WTC11 (cell line): ENCODE results near the gene TUBA1A. TPM values are rescaled to one million over a fixed set of nuclear protein-coding genes. Genes with fewer than 3 reads are reported as not detected.
A peak's percentile ranks its signal among the peaks of the same experiment; 100 is the strongest.
"Not testable (repeated sequence)": the region's sequence is repeated elsewhere in the genome, so short reads cannot be mapped to it uniquely, and the experiment has no call there.

ENCODE experiments used
- ATAC-seq: fragments of 200-7000 bp; cut with Tn5 transposase; 2 replicates; pipeline ENCODE4 v1.10.0; 2021; ENCODE audit warnings: mild to moderate bottlenecking, moderate library complexity
- CTCF ChIA-PET: fragments of 300-600 bp; sonication (Branson Sonifier 250); formaldehyde crosslinking; loops from one replicate; lab custom pipeline; 2021; ENCODE audit warnings: antibody characterized with exemption; lab: Charles Lee
- POLR2A ChIA-PET: fragments of 350-600 bp; sonication (Branson Sonifier 250); formaldehyde crosslinking; loops from one replicate; lab custom pipeline; 2021; ENCODE audit warnings: antibody characterized with exemption; lab: Charles Lee
- DNase-seq: peaks from one replicate; pipeline ENCODE4 v3.0.0; 2021; ENCODE audit warnings: low spot score
- H3K27ac Mint-ChIP-seq: 2 replicates; pipeline ENCODE4 v1.8.0; 2021; ENCODE audit warnings: mixed read lengths
- H3K27me3 Mint-ChIP-seq: 2 replicates; pipeline ENCODE4 v1.8.0; 2021; ENCODE audit warnings: low read depth, mild to moderate bottlenecking, moderate library complexity, mixed read lengths
- H3K36me3 Mint-ChIP-seq: 2 replicates; pipeline ENCODE4 v1.8.0; 2021; ENCODE audit warnings: mixed read lengths
- H3K4me1 Mint-ChIP-seq: 2 replicates; pipeline ENCODE4 v1.8.0; 2022; ENCODE audit warnings: mixed read lengths
- H3K4me3 Mint-ChIP-seq: 2 replicates; pipeline ENCODE4 v1.8.0; 2021; ENCODE audit warnings: mild to moderate bottlenecking, moderate library complexity, mixed read lengths
- H3K9me3 Mint-ChIP-seq: 2 replicates; pipeline ENCODE4 v1.8.0; 2021; ENCODE audit warnings: mixed read lengths
- ATF6 ChIP-seq: sonication (generic); formaldehyde crosslinking; IDR thresholded peaks from 2 replicates; pipeline ENCODE4 v1.8.1; 2023; ENCODE audit warnings: mild to moderate bottlenecking, missing genetic modification reagents
- E2F4 ChIP-seq: sonication (generic); formaldehyde crosslinking; IDR thresholded peaks from 2 replicates; pipeline ENCODE4 v1.8.1; 2022; ENCODE audit warnings: low read depth, mild to moderate bottlenecking, moderate library complexity, missing genetic modification reagents, borderline replicate concordance
- FOXK1 ChIP-seq: sonication (generic); formaldehyde crosslinking; IDR thresholded peaks from 2 replicates; pipeline ENCODE4 v1.8.0; 2022; ENCODE audit warnings: mild to moderate bottlenecking, moderate library complexity, missing genetic modification reagents
- FOXP1 ChIP-seq: sonication (generic); formaldehyde crosslinking; IDR thresholded peaks from 2 replicates; pipeline ENCODE4 v1.8.0; 2022; ENCODE audit warnings: missing genetic modification reagents, mild to moderate bottlenecking, moderate library complexity, borderline replicate concordance
- IRF2 ChIP-seq: sonication (generic); formaldehyde crosslinking; IDR thresholded peaks from 2 replicates; pipeline ENCODE4 v1.8.0; 2022; ENCODE audit warnings: low read depth, missing genetic modification reagents, borderline replicate concordance
- SP1 ChIP-seq: sonication (generic); formaldehyde crosslinking; conservative IDR thresholded peaks from 2 replicates; pipeline ENCODE4 v1.8.1; 2022; ENCODE audit warnings: missing genetic modification reagents
- TP53 ChIP-seq: sonication (generic); formaldehyde crosslinking; IDR thresholded peaks from 2 replicates; pipeline ENCODE4 v1.8.1; 2023; ENCODE audit warnings: mild to moderate bottlenecking, missing genetic modification reagents
- ZNF138 ChIP-seq: sonication (generic); formaldehyde crosslinking; conservative IDR thresholded peaks from 2 replicates; pipeline ENCODE4 v1.8.1; 2022; ENCODE audit warnings: mild to moderate bottlenecking, moderate library complexity, missing genetic modification reagents
- ZNF263 ChIP-seq: sonication (generic); formaldehyde crosslinking; IDR thresholded peaks from 2 replicates; pipeline ENCODE4 v1.8.1; 2022; ENCODE audit warnings: low read depth, mild to moderate bottlenecking, moderate library complexity, missing genetic modification reagents
- total RNA-seq: library from RNA; stranded (reverse); gene quantifications from 3 replicates; pipeline ENCODE4 v1.2.3, GENCODE V29; 2021
- TF ChIP-seq, protein P1 (sequence below): sonication (generic); formaldehyde crosslinking; IDR thresholded peaks from 2 replicates; pipeline ENCODE4 v1.8.0; 2023; ENCODE audit warnings: mild to moderate bottlenecking, missing genetic modification reagents
- TF ChIP-seq, protein P2 (sequence below): fragments of 250-450 bp; sonication (Bioruptor Pico); conservative IDR thresholded peaks from 2 replicates; pipeline ENCODE4 v1.9.0; 2021; ENCODE audit warnings: mild to moderate bottlenecking

Gene TUBA1A
- total RNA-seq, 1 experiment from 2014 or later: 226 TPM

DNA sequence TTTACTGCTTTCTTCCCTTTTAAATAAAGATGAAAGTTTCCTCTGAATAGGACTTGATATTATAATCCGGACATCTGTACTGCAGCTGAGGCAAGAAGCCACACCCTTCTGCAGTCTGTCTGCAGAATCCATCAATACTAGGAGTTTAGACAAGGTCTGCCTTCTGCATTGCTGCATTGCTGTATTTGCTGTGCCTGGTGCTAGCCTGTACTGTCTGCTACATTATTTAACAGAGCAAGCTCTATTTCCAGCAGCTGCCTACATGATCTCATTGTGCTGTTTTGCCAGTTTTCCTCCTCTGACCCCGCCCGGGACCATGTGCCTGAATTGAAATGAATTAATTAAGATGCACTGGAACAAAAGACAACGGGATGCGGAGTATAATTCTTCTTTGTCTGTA, 1.7 kb downstream of the TUBA1A start:
- DNase-seq (no peak), ATAC-seq (no peak)
- Mint-ChIP-seq H3K27ac (no peak overlapping the region), H3K36me3 (peaks cover 18% of the 10 kb centered on the region), H3K4me3 (peak overlapping the region; percentile 38), H3K27me3 (no peaks in the 10 kb centered on the region), H3K4me1 (peaks cover 11% of the 10 kb centered on the region), H3K9me3 (no peaks in the 10 kb centered on the region)
- ChIA-PET CTCF (interaction anchor here (2.3 kb wide), 1 partner anchor 48 kb away, joined by 5 read pairs; no protein-coding TSS in a partner anchor), POLR2A (interaction anchor here (1.2 kb wide), 1 partner anchor 12 kb away, joined by 3 read pairs; no protein-coding TSS in a partner anchor)
- TF ChIP-seq, protein P1, sequence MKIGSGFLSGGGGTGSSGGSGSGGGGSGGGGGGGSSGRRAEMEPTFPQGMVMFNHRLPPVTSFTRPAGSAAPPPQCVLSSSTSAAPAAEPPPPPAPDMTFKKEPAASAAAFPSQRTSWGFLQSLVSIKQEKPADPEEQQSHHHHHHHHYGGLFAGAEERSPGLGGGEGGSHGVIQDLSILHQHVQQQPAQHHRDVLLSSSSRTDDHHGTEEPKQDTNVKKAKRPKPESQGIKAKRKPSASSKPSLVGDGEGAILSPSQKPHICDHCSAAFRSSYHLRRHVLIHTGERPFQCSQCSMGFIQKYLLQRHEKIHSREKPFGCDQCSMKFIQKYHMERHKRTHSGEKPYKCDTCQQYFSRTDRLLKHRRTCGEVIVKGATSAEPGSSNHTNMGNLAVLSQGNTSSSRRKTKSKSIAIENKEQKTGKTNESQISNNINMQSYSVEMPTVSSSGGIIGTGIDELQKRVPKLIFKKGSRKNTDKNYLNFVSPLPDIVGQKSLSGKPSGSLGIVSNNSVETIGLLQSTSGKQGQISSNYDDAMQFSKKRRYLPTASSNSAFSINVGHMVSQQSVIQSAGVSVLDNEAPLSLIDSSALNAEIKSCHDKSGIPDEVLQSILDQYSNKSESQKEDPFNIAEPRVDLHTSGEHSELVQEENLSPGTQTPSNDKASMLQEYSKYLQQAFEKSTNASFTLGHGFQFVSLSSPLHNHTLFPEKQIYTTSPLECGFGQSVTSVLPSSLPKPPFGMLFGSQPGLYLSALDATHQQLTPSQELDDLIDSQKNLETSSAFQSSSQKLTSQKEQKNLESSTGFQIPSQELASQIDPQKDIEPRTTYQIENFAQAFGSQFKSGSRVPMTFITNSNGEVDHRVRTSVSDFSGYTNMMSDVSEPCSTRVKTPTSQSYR (CRISPR knock-in tag): no peak
- TF ChIP-seq SP1: no peak

GRCh38 chr12:49186307-49186706, 2.6 kb downstream of the TUBA1A start:
- DNase-seq, H3K9me3 Mint-ChIP-seq, H3K27me3 Mint-ChIP-seq, H3K4me3 Mint-ChIP-seq, POLR2A ChIA-PET, H3K27ac Mint-ChIP-seq, CTCF ChIA-PET, ATAC-seq: not testable (repeated sequence)
- Mint-ChIP-seq H3K36me3 (peaks cover 18% of the 10 kb centered on the region), H3K4me1 (peaks cover 11% of the 10 kb centered on the region)

DNA sequence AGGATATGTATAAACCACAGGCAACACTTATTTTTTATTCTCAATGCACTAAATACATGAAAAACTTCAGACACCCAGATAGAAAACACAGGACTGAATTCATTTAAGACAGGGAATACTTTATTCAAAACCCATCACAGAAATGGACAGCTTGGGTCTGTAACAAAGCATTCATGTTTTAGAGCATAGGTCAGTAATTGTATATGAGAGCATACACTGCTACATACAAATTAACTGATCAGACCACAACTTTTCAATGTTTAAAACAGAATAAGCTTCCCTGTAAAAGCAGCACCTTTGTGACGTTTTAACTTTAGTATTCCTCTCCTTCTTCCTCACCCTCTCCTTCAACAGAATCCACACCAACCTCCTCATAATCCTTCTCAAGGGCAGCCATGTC, 4.2 kb downstream of the TUBA1A start:
- ATAC-seq, H3K4me1 Mint-ChIP-seq, H3K4me3 Mint-ChIP-seq, DNase-seq, H3K27me3 Mint-ChIP-seq, POLR2A ChIA-PET, H3K9me3 Mint-ChIP-seq, H3K27ac Mint-ChIP-seq: not testable (repeated sequence)
- peaks cover 18% of the 10 kb centered on the region for H3K36me3 Mint-ChIP-seq
- CTCF ChIA-PET: interaction anchor here (0.7 kb wide), 1 partner anchor 67 kb away, joined by 3 read pairs; no protein-coding TSS in a partner anchor

DNA sequence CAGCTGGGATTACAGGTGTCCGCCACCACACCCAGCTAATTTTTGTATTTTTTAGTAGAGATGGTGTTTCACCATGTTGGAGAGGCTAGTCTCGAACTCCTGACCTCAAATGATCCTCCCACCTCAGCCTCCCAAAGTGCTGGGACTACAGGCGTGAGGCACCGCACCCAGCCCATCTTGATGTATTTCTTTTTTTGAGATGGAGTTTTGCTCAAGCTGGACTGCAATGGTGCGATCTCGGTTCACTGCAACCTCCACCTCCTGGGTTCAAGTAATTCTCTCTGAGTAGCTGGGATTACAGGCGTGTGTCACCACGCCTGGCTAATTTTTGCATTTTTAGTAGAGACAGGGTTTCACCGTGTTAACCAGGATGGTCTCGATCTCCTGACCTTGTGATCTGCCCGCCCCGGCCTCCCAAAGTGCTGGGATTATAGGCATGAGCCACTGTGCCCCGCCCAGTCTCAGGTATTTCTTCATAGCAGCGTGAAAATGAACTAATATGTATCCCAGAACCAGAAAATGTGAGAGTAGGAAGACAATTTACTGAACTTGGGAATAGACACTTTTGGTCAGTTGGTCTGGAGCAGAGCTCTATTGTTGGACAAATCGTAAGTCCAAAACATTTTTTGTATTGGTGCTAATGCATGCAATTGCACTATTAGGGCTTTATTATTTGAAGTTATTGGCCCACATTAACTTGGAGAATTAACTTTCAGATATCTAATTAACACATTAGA, 5.5 kb downstream of the TUBA1A start:
- H3K9me3 Mint-ChIP-seq, DNase-seq, H3K27ac Mint-ChIP-seq, H3K4me1 Mint-ChIP-seq, H3K4me3 Mint-ChIP-seq, ATAC-seq, POLR2A ChIA-PET, H3K27me3 Mint-ChIP-seq, CTCF ChIA-PET: not testable (repeated sequence)
- H3K36me3 Mint-ChIP-seq: peaks cover 18% of the 10 kb centered on the region

DNA sequence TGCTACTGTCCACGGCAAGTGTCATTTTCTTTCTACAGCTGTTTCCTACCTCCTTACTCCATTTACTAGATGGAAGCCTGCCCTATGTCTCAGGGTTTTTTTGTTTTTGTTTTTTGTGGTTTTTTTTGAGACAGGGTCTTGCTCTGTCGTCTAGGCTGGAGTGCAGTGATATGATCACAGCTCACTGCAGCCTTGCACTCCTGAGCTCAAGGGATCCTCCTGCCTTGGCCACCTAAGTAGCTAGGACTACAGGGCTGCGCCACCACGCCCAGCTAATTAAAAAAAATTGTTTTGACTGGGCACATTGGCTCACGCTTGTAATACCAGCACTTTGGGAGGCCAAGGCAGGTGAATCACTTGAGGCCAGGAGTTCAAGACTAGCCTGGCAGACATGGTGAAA, 14.7 kb downstream of the TUBA1A start:
- Mint-ChIP-seq H3K4me1 (no peaks in the 10 kb centered on the region), H3K9me3 (no peaks in the 10 kb centered on the region; the same call in 1 of the 2 replicates), H3K4me3 (no peak overlapping the region), H3K27me3 (no peaks in the 10 kb centered on the region; the same call in 1 of the 2 replicates), H3K36me3 (no peaks in the 10 kb centered on the region), H3K27ac (no peak overlapping the region)
- ChIA-PET POLR2A (no interaction called here), CTCF (interaction anchor here (1.1 kb wide), 1 partner anchor 53 kb away, joined by 3 read pairs; no protein-coding TSS in a partner anchor)
- ATAC-seq (no peak), DNase-seq (no peak)
- TF ChIP-seq ATF6: no peak
- TF ChIP-seq FOXP1 (CRISPR knock-in tag): no peak
- TF ChIP-seq TP53 (CRISPR knock-in tag): no peak
- no peak for TF ChIP-seq ZNF138 (CRISPR knock-in tag)
- TF ChIP-seq, protein P2, sequence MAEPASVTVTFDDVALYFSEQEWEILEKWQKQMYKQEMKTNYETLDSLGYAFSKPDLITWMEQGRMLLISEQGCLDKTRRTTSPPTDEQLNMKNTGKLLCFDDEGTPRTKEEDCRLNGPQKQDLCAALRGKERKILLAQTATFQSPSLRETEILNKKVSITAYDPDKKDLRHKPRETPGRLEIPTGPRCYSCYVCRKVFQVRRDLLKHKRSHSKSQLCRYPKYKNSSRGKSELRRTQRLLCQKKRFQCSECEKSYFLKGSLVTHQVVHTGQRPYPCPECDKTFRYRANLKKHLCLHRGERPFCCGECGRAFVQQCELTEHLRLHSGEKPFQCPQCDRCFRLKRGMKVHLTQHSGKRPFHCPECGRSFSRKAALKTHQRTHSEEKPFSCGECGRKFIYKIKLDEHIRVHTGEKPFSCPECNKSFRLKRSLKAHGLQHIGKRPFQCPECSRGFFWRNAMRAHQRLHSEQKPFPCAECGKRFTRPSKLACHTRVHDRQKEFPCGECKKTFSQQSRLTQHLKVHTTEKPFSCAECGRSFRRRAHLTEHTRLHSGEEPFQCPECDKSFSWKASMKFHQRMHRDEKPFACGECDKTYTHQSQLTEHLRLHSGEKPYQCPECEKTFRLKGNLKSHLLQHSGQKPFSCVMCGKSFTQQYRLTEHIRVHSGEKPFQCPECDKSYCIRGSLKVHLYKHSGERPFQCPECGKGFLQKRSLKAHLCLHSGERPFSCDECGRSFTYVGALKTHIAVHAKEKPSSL: no peak
- TF ChIP-seq IRF2: no peak
- TF ChIP-seq ZNF263 (CRISPR knock-in tag): no peak
- no peak for TF ChIP-seq FOXK1 (CRISPR knock-in tag)
- TF ChIP-seq E2F4 (CRISPR knock-in tag): no peak
